HEK293T (cell line): ENCODE data around the gene BDKRB1.

Source experiments
- BHLHE40 ChIP-seq: fragments of 450-650 bp; IDR thresholded peaks from 2 replicates; pipeline ENCODE4 v1.6.1; 2016; ENCODE audit warnings: mild to moderate bottlenecking, moderate library complexity, borderline replicate concordance
- CTBP1 ChIP-seq: fragments of 450-650 bp; IDR thresholded peaks from 2 replicates; pipeline ENCODE4 v1.6.1; 2016; ENCODE audit warnings: borderline replicate concordance
- FOXA1 ChIP-seq: fragments of 450-650 bp; IDR thresholded peaks from 2 replicates; pipeline ENCODE4 v1.6.1; 2016; ENCODE audit warnings: mild to moderate bottlenecking
- FOXK2 ChIP-seq: fragments of 450-650 bp; IDR thresholded peaks from 2 replicates; pipeline ENCODE4 v1.6.1; 2016; ENCODE audit warnings: mild to moderate bottlenecking
- FOXM1 ChIP-seq: fragments of 450-650 bp; IDR thresholded peaks from 2 replicates; pipeline ENCODE4 v1.6.1; 2017; ENCODE audit warnings: mild to moderate bottlenecking, borderline replicate concordance
- NFRKB ChIP-seq: fragments of 450-650 bp; IDR thresholded peaks from 2 replicates; pipeline ENCODE4 v1.6.1; 2016; ENCODE audit warnings: mild to moderate bottlenecking, moderate library complexity
- SUZ12 ChIP-seq: fragments of 450-650 bp; IDR thresholded peaks from 2 replicates; pipeline ENCODE4 v1.6.1; 2016; ENCODE audit warnings: mild to moderate bottlenecking
- ZNF384 ChIP-seq: fragments of 450-650 bp; IDR thresholded peaks from 2 replicates; pipeline ENCODE4 v1.6.1; 2016

DNA sequence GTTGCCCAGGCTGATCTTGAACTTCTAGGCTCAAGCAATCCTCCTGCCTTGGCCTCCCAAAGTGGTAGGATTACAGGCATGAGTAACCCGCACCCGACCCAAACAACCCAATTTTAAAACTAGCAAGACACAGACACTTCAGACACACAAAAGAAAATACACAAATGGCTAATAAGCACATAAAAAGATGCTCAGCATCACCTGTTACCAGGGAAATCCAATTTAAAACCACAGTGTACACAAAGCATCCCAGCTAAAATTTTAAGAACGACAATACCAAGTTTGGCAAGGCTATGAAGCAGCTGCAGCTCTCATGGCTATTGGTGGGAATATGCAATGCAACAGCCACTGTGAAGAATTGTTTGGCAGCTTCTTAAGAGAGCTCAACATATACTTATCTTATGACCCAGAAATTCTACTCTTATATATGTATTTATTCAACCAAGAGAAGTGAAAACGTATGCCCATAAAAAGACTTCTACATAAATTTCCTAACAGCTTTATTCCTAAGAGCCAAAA, 42.0 kb downstream of the BDKRB1 start:
- TF ChIP-seq ZNF384 (no peak), FOXA1 (no peak), NFRKB (no peak), FOXM1 (no peak), BHLHE40 (no peak), FOXK2 (no peak), CTBP1 (no peak), SUZ12 (no peak)
